NCI-H146 (cell line): Measurements from ENCODE around the gene CALN1.

Experiments
- DNase-seq: peaks from one replicate; lab custom pipeline; 2025; lab: John Stamatoyannopoulos, UW

The CALN1 gene

GRCh38 chr7:72325561-72325960, 86.6 kb downstream of the CALN1 start:
- DNase-seq, result no peak

GRCh38 chr7:72321637-72322036, 90.5 kb downstream of the CALN1 start:
- DNase-seq, result no peak

- DNase-seq, result no peak
These were observed 91.1 kb downstream of the CALN1 start for GRCh38 chr7:72321081-72321480.

DNA sequence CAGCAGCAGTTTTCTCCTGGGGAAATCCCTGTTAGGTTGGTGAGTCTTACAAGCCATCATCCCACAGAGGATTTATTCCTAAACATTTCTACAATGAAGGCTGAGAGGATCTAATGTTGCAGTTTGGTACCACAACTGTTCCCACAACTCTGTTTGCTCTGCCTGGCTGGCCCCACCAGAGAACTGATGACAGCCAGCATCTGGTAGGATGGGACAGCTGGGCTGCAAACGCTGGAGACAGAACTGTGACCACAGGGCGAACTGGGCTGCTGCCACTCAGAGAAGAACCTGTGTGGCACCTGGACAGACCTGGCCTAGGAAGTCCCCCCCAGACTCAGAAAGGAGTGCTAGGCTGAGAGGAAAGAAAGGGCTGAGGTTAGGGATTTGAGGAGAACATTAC, 94.8 kb downstream of the CALN1 start:
- no peak for DNase-seq

- DNase-seq, result no peak
These were observed 96.0 kb downstream of the CALN1 start for GRCh38 chr7:72316148-72316547.

DNA sequence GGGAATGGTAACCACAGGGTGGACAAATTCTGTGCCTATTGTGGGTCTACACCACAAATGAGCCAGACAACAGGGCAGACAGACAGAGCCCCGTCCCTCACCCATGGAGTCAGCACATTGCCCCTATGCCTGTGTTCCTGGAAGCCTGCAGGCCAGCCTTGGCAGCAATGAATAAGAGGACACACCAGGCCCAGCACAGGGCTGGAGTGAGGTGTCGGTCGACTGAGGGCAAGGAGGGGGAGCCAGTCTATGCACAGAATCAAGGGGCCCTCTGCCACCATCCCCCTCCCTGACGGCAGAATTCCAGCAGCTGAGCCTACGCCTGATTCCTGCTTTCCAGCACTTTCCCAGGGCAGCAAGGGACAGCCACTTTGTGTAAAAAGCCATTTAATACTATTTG, 98.2 kb downstream of the CALN1 start:
- no peak for DNase-seq

GRCh38 chr7:72310301-72310700, 101.8 kb downstream of the CALN1 start:
- DNase-seq, result no peak

DNA sequence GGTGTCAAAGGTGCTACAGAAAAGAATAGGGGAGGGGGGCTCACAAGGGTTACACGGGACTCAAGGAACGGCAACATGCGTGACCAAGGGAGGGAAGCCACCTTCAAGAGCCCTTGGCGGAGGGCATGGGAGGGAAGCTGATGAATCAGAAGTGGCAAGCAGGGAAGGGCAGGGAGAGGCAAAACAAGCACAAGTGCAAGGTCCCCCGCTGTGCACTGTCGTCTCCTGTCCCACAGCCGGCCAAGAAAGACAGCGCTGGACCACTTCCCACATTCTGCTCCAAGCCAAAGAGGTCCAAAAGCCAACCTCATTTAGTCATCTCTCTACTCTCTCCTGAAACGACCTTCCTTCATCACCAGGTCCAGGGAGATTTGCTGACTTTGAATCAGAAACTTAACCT, 102.7 kb downstream of the CALN1 start:
- no peak for DNase-seq

DNA sequence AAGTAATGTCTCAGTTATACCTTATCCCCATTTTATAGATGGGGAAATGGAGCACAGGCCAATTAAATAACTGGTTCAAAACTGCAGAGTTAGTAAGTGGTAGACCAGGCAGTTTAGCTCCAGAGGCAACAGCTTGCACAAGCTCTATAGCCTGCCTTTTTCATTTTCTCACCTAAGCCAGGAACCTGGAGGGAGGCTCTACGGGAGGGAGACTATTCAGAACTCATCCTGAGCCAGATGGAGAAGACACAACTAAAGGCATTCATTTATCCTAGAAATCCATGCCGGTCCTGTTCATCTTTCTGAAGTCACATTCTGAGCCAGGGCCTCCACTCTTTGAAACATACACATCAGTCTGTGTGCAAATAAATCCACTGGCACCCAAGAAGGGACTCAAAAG, 103.2 kb downstream of the CALN1 start:
- no peak for DNase-seq

GRCh38 chr7:72307566-72307965, 104.6 kb downstream of the CALN1 start:
- no peak for DNase-seq

DNA sequence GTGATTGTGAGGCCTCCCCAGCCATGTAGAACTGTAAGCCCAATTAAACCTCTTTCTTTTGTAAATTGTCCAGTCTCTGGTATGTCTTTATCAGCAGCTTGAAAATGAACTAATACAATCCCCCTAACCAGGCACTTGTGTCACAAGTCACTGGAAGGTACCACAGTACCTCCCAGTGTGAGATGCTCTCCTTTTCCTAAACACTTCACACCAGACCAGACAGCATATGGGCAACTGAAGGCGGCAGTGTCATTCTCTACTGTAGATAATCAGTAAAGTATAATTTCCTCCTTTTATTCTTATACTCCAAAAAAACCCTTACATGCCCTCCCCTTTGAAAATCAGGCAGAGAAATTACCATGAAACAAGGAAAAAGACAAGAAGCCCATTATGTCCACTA, 113.2 kb downstream of the CALN1 start:
- DNase-seq, result no peak

GRCh38 chr7:72298091-72298490, 114.0 kb downstream of the CALN1 start:
- no peak for DNase-seq

DNA sequence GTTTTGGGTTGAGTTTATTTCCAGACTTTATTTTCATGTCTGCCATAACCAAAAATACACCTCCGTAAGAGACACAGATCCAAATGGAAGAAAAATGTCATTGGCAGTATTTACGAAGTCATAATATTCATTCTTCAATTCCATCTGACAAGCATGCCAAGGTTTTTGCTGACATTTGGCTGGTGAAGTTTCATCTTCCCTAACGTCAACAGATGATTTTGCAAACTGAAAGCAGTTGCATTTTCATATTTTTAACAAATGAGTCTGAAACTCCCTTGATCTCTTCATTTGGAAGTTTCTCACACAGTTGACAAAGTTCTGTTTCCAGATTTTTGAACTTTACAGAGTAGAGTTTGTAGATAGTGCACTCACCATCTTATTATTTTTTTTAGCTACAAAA, 114.5 kb downstream of the CALN1 start:
- no peak for DNase-seq

DNA sequence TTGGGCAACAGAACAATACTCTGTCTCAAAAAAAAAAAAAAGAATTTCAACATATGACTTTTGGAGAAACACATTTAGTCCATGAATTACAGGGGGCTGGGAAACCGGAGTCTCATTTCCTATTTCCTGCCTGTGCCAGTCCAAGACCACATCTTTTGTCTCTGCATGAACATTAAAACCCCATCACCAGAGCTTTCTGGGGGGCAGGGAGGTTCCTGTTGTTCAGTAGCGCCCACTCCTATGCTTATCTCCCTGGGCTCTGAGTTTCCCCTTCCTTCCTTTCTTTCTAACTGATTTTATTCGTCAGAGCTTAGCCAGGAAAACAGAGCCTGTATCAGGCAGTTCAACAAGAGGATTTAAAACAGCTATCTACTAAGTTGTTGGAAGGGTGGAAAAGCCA, 119.3 kb downstream of the CALN1 start:
- no peak for DNase-seq

- no peak for DNase-seq
These were observed 120.0 kb downstream of the CALN1 start for GRCh38 chr7:72292118-72292517.

GRCh38 chr7:72286519-72286918, 125.6 kb downstream of the CALN1 start:
- no peak for DNase-seq

- no peak for DNase-seq
These were observed 128.8 kb downstream of the CALN1 start for GRCh38 chr7:72283309-72283708.

DNA sequence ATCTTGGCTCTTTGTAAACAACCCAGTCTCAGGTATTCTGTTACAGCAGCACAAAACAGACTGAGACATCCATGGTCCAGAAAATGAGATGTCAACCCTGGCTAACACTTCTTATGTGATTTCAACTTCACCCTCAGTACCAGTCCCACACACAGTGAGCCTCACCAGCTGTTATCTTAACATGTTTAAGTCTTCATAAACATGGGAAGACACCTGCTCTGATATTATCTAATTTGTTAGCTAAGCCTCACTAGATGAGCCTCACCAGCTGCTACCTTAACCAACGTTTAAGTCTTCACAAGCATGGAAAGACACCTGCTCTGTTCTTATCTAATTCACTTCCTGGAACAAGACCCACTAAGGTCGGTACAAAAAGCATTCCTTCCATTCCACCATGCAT, 130.8 kb downstream of the CALN1 start:
- DNase-seq, result peak; percentile 60

GRCh38 chr7:72279203-72279602, 132.9 kb downstream of the CALN1 start:
- DNase-seq, result no peak

DNA sequence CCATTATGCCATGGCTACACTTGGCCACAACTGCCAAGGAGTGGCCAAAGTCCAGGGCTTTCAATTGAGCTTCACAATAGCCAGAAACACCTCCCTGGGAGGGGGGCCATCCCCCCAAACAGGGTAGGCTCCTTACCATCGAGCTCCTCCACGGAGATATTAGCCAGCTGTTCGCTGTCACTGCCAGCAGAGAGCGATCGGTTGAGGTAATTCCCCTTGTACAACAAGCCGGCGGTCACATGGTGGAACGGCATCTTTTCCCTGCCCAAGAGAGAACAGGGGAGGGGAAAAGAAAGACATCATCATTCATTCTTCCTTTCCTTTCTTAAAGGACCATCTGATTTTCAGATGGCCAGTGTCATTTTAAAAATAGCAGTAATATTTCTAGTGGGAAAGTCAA, 133.6 kb downstream of the CALN1 start:
- DNase-seq, result no peak

- no peak for DNase-seq
These were observed 136.6 kb downstream of the CALN1 start for GRCh38 chr7:72275382-72276070.

GRCh38 chr7:72272479-72272878, 139.7 kb downstream of the CALN1 start:
- DNase-seq, result no peak

DNA sequence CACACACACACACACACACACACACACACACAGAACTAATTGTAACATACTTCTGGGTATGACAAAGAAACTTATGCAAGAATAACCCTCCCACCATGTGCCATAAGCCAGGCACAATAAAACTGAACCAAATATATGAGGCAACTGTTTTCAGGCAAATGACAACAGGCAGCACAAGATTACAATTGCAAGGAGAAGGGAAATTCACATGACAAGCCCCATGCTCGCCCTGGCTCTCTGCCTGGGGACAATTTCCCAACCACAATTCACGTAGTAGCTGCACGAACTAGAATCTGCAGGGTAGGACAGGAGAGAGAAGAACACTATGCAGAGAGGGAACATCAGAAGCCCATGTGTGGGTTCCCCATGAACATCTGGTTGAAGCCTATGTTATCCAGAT, 143.3 kb downstream of the CALN1 start:
- no peak for DNase-seq

DNA sequence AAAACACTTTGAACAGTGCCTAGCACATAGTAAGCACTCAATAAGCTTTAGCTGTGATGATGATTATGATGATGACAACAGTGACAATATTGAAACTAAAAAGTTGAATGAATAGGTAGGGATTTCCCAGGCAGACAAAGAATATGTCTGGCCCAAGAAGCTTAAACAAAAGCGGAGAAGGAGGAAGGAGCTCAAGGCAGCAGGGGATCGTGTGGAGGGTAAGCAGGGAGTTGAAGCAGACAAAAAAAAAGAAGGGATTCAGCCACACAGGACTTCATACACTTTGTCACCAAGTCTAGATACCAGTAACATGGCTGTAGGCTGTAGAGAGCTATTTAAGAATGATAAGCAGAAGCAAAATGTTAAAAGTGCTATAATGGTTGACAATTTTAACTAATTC, 144.0 kb downstream of the CALN1 start:
- DNase-seq, result no peak
